ENCODE measurements around the gene TPD52L1. TPM values are rescaled to one million over a fixed set of nuclear protein-coding genes. Genes with fewer than 3 reads are reported as not detected.

The TPD52L1 gene
- total RNA-seq, 1 experiment from 2014 or later, result 12.4 TPM

- Mint-ChIP-seq H3K4me1 (peaks cover 11% of the 10 kb centered on the region), H3K27ac (0 out of 2 replicates have a peak overlapping the region, but pooled peaks have one; percentile 46), H3K4me3 (no peak overlapping the region), H3K36me3 (no peaks in the 10 kb centered on the region), H3K9me3 (no peaks in the 10 kb centered on the region), H3K27me3 (ENCODE audit: low read depth) (no peaks in the 10 kb centered on the region)
- CTCF ChIA-PET, result interaction anchor here (1.5 to 1.7 kb wide), 2 partner anchors 60 to 98 kb away, joined by 4 to 5 read pairs; partner anchors contain the start of gene TPD52L1
- TF ChIP-seq ZNF532 (CRISPR knock-in tag; IDR thresholded peaks at IDR 0.05; ENCODE audit: borderline replicate concordance), result no peak
- ATAC-seq, result peak; percentile 98
- no peak for DNase-seq (ENCODE audit: low spot score)
- POLR2A ChIA-PET, result no interaction called here
Observed at GRCh38 chr6:125251516-125252220, 98.1 kb downstream of the TPD52L1 start.

- ChIA-PET CTCF (interaction anchor here (1.7 kb wide), 1 partner anchor 61 kb away, joined by 5 read pairs; no protein-coding TSS in a partner anchor), POLR2A (no interaction called here)
- H3K4me3 Mint-ChIP-seq, result no peak overlapping the region
- no peaks in the 10 kb centered on the region for H3K9me3 Mint-ChIP-seq
- H3K4me1 Mint-ChIP-seq, result peaks cover 10% of the 10 kb centered on the region
- DNase-seq (ENCODE audit: low spot score) (no peak), ATAC-seq (no peak)
- TF ChIP-seq CREM (CRISPR knock-in tag; IDR thresholded peaks at IDR 0.05) (no peak), SP1 (CRISPR knock-in tag; conservative IDR thresholded peaks at IDR 0.05) (no peak), MAX (CRISPR knock-in tag; IDR thresholded peaks at IDR 0.05) (no peak), PREB (CRISPR knock-in tag; IDR thresholded peaks at IDR 0.05; ENCODE audit: borderline replicate concordance) (no peak), ZNF423 (CRISPR knock-in tag; IDR thresholded peaks at IDR 0.05) (no peak), CDX4 (CRISPR knock-in tag; IDR thresholded peaks at IDR 0.05; ENCODE audit: borderline replicate concordance) (no peak), E2F1 (CRISPR knock-in tag; IDR thresholded peaks at IDR 0.05) (no peak), SOX15 (CRISPR knock-in tag; IDR thresholded peaks at IDR 0.05) (no peak), USF2 (CRISPR knock-in tag; IDR thresholded peaks at IDR 0.05) (no peak), JAZF1 (CRISPR knock-in tag; IDR thresholded peaks at IDR 0.05) (no peak), ZNF121 (CRISPR knock-in tag; IDR thresholded peaks at IDR 0.05) (no peak), PRDM15 (CRISPR knock-in tag; IDR thresholded peaks at IDR 0.05) (no peak)
- H3K36me3 Mint-ChIP-seq, result no peaks in the 10 kb centered on the region
- H3K27ac Mint-ChIP-seq, result 0 out of 2 replicates have a peak overlapping the region, but pooled peaks have one; percentile 33
- no peaks in the 10 kb centered on the region for H3K27me3 Mint-ChIP-seq (ENCODE audit: low read depth)
Observed at GRCh38 chr6:125252891-125253290, 99.3 kb downstream of the TPD52L1 start.

All from WTC11 (cell line).